WTC11 (cell line): ENCODE results near the gene PXK. TPM values are rescaled to one million over a fixed set of nuclear protein-coding genes. Genes with fewer than 3 reads are reported as not detected.
A peak's percentile ranks its signal among the peaks of the same experiment; 100 is the strongest.

Experiments used
- ATAC-seq: fragments of 200-7000 bp; cut with Tn5 transposase; 2 replicates; pipeline ENCODE4 v1.10.0; 2021; ENCODE audit warnings: mild to moderate bottlenecking, moderate library complexity
- CTCF ChIA-PET: fragments of 300-600 bp; sonication (Branson Sonifier 250); formaldehyde crosslinking; loops from one replicate; lab custom pipeline; 2021; ENCODE audit warnings: antibody characterized with exemption; lab: Charles Lee
- POLR2A ChIA-PET: fragments of 350-600 bp; sonication (Branson Sonifier 250); formaldehyde crosslinking; loops from one replicate; lab custom pipeline; 2021; ENCODE audit warnings: antibody characterized with exemption; lab: Charles Lee
- DNase-seq: peaks from one replicate; pipeline ENCODE4 v3.0.0; 2021; ENCODE audit warnings: low spot score
- H3K27ac Mint-ChIP-seq: 2 replicates; pipeline ENCODE4 v1.8.0; 2021; ENCODE audit warnings: mixed read lengths
- H3K27me3 Mint-ChIP-seq: 2 replicates; pipeline ENCODE4 v1.8.0; 2021; ENCODE audit warnings: low read depth, mild to moderate bottlenecking, moderate library complexity, mixed read lengths
- H3K36me3 Mint-ChIP-seq: 2 replicates; pipeline ENCODE4 v1.8.0; 2021; ENCODE audit warnings: mixed read lengths
- H3K4me1 Mint-ChIP-seq: 2 replicates; pipeline ENCODE4 v1.8.0; 2022; ENCODE audit warnings: mixed read lengths
- H3K4me3 Mint-ChIP-seq: 2 replicates; pipeline ENCODE4 v1.8.0; 2021; ENCODE audit warnings: mild to moderate bottlenecking, moderate library complexity, mixed read lengths
- H3K9me3 Mint-ChIP-seq: 2 replicates; pipeline ENCODE4 v1.8.0; 2021; ENCODE audit warnings: mixed read lengths
- CTCF ChIP-seq: fragments of 200-600 bp; IDR thresholded peaks from 2 replicates; pipeline ENCODE4 v1.8.0; 2022; ENCODE audit warnings: antibody characterized with exemption
- E2F4 ChIP-seq: sonication (generic); formaldehyde crosslinking; IDR thresholded peaks from 2 replicates; pipeline ENCODE4 v1.8.1; 2022; ENCODE audit warnings: low read depth, mild to moderate bottlenecking, moderate library complexity, missing genetic modification reagents, borderline replicate concordance
- ELF4 ChIP-seq: sonication (generic); formaldehyde crosslinking; IDR thresholded peaks from 2 replicates; pipeline ENCODE4 v1.8.1; 2022; ENCODE audit warnings: low read depth, mild to moderate bottlenecking, moderate library complexity, missing genetic modification reagents
- GABPB1 ChIP-seq: sonication (generic); formaldehyde crosslinking; IDR thresholded peaks from 2 replicates; pipeline ENCODE4 v1.8.1; 2023; ENCODE audit warnings: mild to moderate bottlenecking, missing genetic modification reagents
- GTF2I ChIP-seq: fragments of 250-450 bp; sonication (Bioruptor Pico); conservative IDR thresholded peaks from 2 replicates; pipeline ENCODE4 v1.4.0; 2021; ENCODE audit warnings: mild to moderate bottlenecking
- MLX ChIP-seq: sonication (generic); formaldehyde crosslinking; IDR thresholded peaks from 2 replicates; pipeline ENCODE4 v1.8.1; 2023; ENCODE audit warnings: mild to moderate bottlenecking, missing genetic modification reagents, moderate library complexity
- NFATC4 ChIP-seq: fragments of 250-450 bp; sonication (Bioruptor Pico); IDR thresholded peaks from 2 replicates; pipeline ENCODE4 v1.9.0; 2021; ENCODE audit warnings: mild to moderate bottlenecking
- NR3C1 ChIP-seq: sonication (generic); formaldehyde crosslinking; conservative IDR thresholded peaks from 2 replicates; pipeline ENCODE4 v1.8.1; 2023; ENCODE audit warnings: low read depth, mild to moderate bottlenecking, missing genetic modification reagents
- PRDM15 ChIP-seq: sonication (generic); formaldehyde crosslinking; IDR thresholded peaks from 2 replicates; pipeline ENCODE4 v1.8.0; 2022; ENCODE audit warnings: missing genetic modification reagents
- PREB ChIP-seq: sonication (generic); formaldehyde crosslinking; IDR thresholded peaks from 2 replicates; pipeline ENCODE4 v1.8.1; 2022; ENCODE audit warnings: mild to moderate bottlenecking, missing genetic modification reagents, moderate library complexity, borderline replicate concordance
- SMAD3 ChIP-seq: sonication (generic); formaldehyde crosslinking; IDR thresholded peaks from 2 replicates; pipeline ENCODE4 v1.8.0; 2022; ENCODE audit warnings: missing genetic modification reagents, mild to moderate bottlenecking, borderline replicate concordance
- ZNF121 ChIP-seq: sonication (generic); formaldehyde crosslinking; IDR thresholded peaks from 2 replicates; pipeline ENCODE4 v1.8.0; 2023; ENCODE audit warnings: missing genetic modification reagents
- ZNF281 ChIP-seq: sonication (generic); formaldehyde crosslinking; IDR thresholded peaks from 2 replicates; pipeline ENCODE4 v1.8.0; 2023; ENCODE audit warnings: mild to moderate bottlenecking, missing genetic modification reagents
- total RNA-seq: library from RNA; stranded (reverse); gene quantifications from 3 replicates; pipeline ENCODE4 v1.2.3, GENCODE V29; 2021

PXK gene
- total RNA-seq, 1 experiment from 2014 or later = 9.4 TPM

GRCh38 chr3:58414538-58415197 is 82.0 kb downstream of the PXK start:
- DNase-seq = no peak
- peaks cover 21% of the 10 kb centered on the region for H3K4me1 Mint-ChIP-seq
- CTCF ChIA-PET = interaction anchor here (0.5 to 2.2 kb wide), 19 partner anchors 13 to 580 kb away, joined by 3 to 17 read pairs (median 4); partner anchors contain the start of genes HTD2, PXK and RPP14
- no peaks in the 10 kb centered on the region for H3K36me3 Mint-ChIP-seq
- peak; percentile 61 for ATAC-seq
- TF ChIP-seq CTCF (peak; percentile 45; the same call in 1 of the 2 replicates), GABPB1 (CRISPR knock-in tag) (no peak)
- TF ChIP-seq, all 79 proteins: peak for 1
- POLR2A ChIA-PET = no interaction called here
- no peak overlapping the region for H3K27ac Mint-ChIP-seq
- no peak overlapping the region for H3K4me3 Mint-ChIP-seq
- H3K27me3 Mint-ChIP-seq = no peaks in the 10 kb centered on the region
- no peaks in the 10 kb centered on the region for H3K9me3 Mint-ChIP-seq

GRCh38 chr3:58416191-58416590 is 83.5 kb downstream of the PXK start:
- peaks cover 4% of the 10 kb centered on the region for H3K36me3 Mint-ChIP-seq
- H3K4me1 Mint-ChIP-seq = peaks cover 21% of the 10 kb centered on the region
- 0 out of 2 replicates have a peak overlapping the region, but pooled peaks have one; percentile 3 for H3K27ac Mint-ChIP-seq
- ATAC-seq (0 out of 2 replicates have a peak, but pooled peaks have one; percentile 21), DNase-seq (no peak)
- no peak for TF ChIP-seq NFATC4 (CRISPR knock-in tag)
- TF ChIP-seq MLX (CRISPR knock-in tag) = no peak
- no peak for TF ChIP-seq ELF4 (CRISPR knock-in tag)
- no peak for TF ChIP-seq SMAD3 (CRISPR knock-in tag)
- no peak for TF ChIP-seq NR3C1 (CRISPR knock-in tag)
- no peak for TF ChIP-seq PRDM15
- no peak for TF ChIP-seq ZNF121 (CRISPR knock-in tag)
- TF ChIP-seq ZNF281 (CRISPR knock-in tag) = no peak
- TF ChIP-seq GTF2I (CRISPR knock-in tag) = no peak
- TF ChIP-seq E2F4 = no peak
- no peak for TF ChIP-seq PREB (CRISPR knock-in tag)
- ChIA-PET CTCF (interaction anchor here (0.8 to 2.2 kb wide), 12 partner anchors 15 to 228 kb away, joined by 3 to 17 read pairs (median 4); partner anchors contain the start of genes HTD2, PXK and RPP14), POLR2A (interaction anchor here (0.6 to 1.6 kb wide), 2 partner anchors 9 to 100 kb away, joined by 3 read pairs; no protein-coding TSS in a partner anchor)
- no peak overlapping the region for H3K4me3 Mint-ChIP-seq
- no peaks in the 10 kb centered on the region for H3K9me3 Mint-ChIP-seq
- no peaks in the 10 kb centered on the region for H3K27me3 Mint-ChIP-seq
